Measurements from ENCODE around the gene AUTS2.

AUTS2 gene

DNA sequence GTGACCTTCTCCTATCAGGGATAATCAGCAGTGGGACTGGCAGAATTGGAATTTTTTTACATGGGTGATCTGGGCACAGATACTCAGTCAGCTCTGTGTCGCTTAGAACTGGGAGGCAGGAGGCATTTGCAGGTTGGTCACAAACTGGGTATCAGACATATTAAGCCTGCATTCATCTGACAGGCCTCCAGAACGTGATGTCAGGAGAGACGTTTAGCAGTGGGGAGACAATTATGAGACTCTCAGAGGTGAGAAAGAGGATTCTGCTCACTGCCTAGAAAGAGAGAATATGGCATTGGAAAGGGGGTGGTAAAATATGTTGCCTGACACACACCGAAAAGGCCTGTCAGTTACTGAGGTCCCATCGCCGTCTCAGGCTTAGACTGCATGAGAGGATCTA is 816.1 kb downstream of the AUTS2 start:
- no peak overlapping the region for H3K4me3 ChIP-seq (ENCODE audit: insufficient read depth, low read depth, low read length, poor library complexity, severe bottlenecking)
- H3K4me1 ChIP-seq (ENCODE audit: control insufficient read depth, insufficient read depth, low read length, poor library complexity, severe bottlenecking), result no peaks in the 10 kb centered on the region
- no peaks in the 10 kb centered on the region for H3K36me3 ChIP-seq (ENCODE audit: control insufficient read depth, insufficient read depth, low read length)
- DNase-seq, result no peak
- no peaks in the 10 kb centered on the region for H3K27me3 ChIP-seq (replicated peaks; ENCODE audit: control insufficient read depth, insufficient read depth, low read length, poor library complexity, severe bottlenecking)
- no peak overlapping the region for H3K27ac ChIP-seq (ENCODE audit: insufficient read depth, low read length, poor library complexity, severe bottlenecking)
- H3K9me3 ChIP-seq (ENCODE audit: control insufficient read depth, low read length), result no peaks in the 10 kb centered on the region

DNA sequence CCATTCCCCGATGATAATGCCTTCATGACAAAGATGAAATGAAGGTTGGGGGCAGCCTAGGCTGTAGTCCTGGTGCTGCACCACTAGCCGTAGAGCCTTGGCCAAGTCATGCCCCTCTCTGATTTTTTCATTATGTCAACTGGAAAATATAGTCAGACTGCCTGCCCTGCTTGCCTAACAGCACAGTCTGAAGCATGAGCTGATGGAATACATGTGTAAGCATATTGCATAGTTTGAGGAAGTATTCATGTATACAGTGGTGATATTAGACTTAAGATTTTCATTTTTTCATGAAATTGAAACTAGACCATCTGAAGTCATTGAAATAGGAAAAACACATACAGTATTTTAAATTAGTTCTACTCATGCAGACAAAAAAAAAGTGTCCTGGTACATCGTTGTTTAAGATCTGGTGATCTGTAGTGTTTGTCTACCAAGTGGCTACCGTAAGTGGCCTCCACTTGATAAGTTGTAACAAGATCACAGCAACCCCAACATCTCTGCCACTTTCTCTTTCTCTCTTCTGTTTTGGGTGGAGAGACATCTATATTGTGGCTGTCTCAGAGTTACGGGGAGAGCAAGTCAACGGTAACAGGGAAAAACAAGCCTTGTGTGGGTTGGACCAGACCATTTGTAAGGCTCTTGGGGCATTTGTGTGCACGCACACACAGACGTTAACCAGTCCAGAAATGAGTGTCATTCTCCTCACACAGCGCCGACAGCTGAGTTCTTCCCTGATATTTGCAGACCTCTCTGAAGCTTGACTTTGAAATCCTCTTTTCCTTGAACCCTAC is 817.1 kb downstream of the AUTS2 start:
- no peak overlapping the region for H3K27ac ChIP-seq (ENCODE audit: insufficient read depth, low read length, poor library complexity, severe bottlenecking)
- no peak overlapping the region for H3K4me3 ChIP-seq (ENCODE audit: insufficient read depth, low read depth, low read length, poor library complexity, severe bottlenecking)
- no peak for DNase-seq
- no peaks in the 10 kb centered on the region for H3K36me3 ChIP-seq (ENCODE audit: control insufficient read depth, insufficient read depth, low read length)
- no peaks in the 10 kb centered on the region for H3K4me1 ChIP-seq (ENCODE audit: control insufficient read depth, insufficient read depth, low read length, poor library complexity, severe bottlenecking)
- no peaks in the 10 kb centered on the region for H3K9me3 ChIP-seq (ENCODE audit: control insufficient read depth, low read length)
- no peaks in the 10 kb centered on the region for H3K27me3 ChIP-seq (replicated peaks; ENCODE audit: control insufficient read depth, insufficient read depth, low read length, poor library complexity, severe bottlenecking)

DNA sequence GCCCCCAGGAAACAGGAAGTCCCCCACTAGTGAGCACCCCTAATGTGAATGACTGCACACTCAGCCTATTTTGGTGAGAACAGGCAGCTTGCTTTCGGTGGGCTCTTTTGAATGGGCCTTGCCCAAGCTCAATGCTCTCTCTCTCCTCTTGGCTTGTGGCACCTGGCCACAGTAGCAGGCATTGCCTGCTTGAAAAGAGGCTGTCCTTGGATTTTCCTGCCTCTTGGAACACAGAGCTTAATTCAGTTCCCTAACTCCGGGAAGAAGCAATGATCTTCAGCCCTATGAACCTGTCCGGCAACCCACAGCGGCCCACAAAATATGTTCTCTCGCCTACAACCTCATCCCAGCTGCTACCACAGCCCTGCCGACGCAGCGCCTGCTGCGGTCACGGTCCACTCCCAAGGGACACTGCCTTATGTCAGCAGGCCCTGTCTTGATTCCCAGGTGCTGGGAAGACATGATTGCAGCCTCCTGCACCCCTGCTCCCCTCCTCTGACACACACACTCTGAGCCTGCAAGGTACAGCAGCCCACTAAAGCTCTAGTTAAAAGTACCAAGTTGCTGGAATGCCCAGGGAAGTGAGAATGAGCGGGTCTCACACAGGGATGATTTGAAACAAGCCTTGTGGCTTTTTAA is 818.2 kb downstream of the AUTS2 start:
- Histone ChIP-seq H3K27ac (ENCODE audit: insufficient read depth, low read length, poor library complexity, severe bottlenecking) (no peak overlapping the region), H3K4me3 (ENCODE audit: insufficient read depth, low read depth, low read length, poor library complexity, severe bottlenecking) (no peak overlapping the region), H3K36me3 (ENCODE audit: control insufficient read depth, insufficient read depth, low read length) (no peaks in the 10 kb centered on the region), H3K27me3 (replicated peaks; ENCODE audit: control insufficient read depth, insufficient read depth, low read length, poor library complexity, severe bottlenecking) (no peaks in the 10 kb centered on the region), H3K9me3 (ENCODE audit: control insufficient read depth, low read length) (no peaks in the 10 kb centered on the region), H3K4me1 (ENCODE audit: control insufficient read depth, insufficient read depth, low read length, poor library complexity, severe bottlenecking) (no peaks in the 10 kb centered on the region)
- DNase-seq, result no peak

GRCh38 chr7:70416986-70417655 is 818.8 kb downstream of the AUTS2 start:
- H3K27ac ChIP-seq (ENCODE audit: insufficient read depth, low read length, poor library complexity, severe bottlenecking), result no peak overlapping the region
- DNase-seq, result no peak
- no peaks in the 10 kb centered on the region for H3K9me3 ChIP-seq (ENCODE audit: control insufficient read depth, low read length)
- H3K4me3 ChIP-seq (ENCODE audit: insufficient read depth, low read depth, low read length, poor library complexity, severe bottlenecking), result no peak overlapping the region
- H3K4me1 ChIP-seq (ENCODE audit: control insufficient read depth, insufficient read depth, low read length, poor library complexity, severe bottlenecking), result no peaks in the 10 kb centered on the region
- H3K27me3 ChIP-seq (replicated peaks; ENCODE audit: control insufficient read depth, insufficient read depth, low read length, poor library complexity, severe bottlenecking), result no peaks in the 10 kb centered on the region
- no peaks in the 10 kb centered on the region for H3K36me3 ChIP-seq (ENCODE audit: control insufficient read depth, insufficient read depth, low read length)

DNA sequence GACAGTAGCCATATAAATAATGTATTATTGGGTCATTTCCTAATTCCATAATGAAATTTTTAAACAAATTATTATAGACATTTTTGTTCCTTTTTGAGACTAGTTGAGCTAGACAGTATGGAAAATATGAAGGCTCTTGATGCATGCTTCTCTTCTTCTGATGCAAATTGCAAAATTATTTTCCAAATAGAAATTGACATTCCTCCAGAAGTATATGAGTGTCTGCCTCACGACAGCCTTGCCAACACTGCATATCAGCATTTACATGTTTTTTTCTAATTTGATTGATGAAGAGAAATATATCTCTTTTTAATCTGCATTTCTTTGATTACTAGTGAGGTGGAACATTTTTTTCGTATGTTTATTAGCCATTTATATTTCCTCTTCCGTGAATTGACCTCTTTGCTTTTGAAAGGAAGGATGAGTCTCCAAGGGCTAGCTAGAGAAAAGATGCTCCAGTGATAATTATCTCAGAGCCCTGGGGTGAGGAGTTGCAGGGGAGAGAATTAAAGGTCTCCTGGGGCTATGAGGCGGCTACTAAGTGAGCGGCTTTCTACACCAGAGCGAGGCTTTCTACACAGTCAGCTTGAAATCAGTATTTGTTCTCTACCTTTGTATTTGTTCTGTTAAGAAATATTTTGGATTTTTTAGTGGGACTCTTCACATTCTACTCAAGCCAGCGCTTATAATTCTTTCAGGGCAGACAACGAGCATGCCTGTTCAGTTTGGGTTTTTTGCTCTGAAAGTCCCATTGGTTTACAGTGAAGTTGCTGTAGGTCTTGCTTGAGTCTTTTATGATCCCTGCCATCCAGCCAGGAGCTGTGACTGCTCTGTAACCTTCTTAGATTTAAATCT is 821.5 kb downstream of the AUTS2 start:
- H3K4me1 ChIP-seq (ENCODE audit: control insufficient read depth, insufficient read depth, low read length, poor library complexity, severe bottlenecking), result no peaks in the 10 kb centered on the region
- H3K9me3 ChIP-seq (ENCODE audit: control insufficient read depth, low read length), result no peaks in the 10 kb centered on the region
- H3K27ac ChIP-seq (ENCODE audit: insufficient read depth, low read length, poor library complexity, severe bottlenecking), result no peak overlapping the region
- DNase-seq, result no peak
- no peak overlapping the region for H3K4me3 ChIP-seq (ENCODE audit: insufficient read depth, low read depth, low read length, poor library complexity, severe bottlenecking)
- H3K36me3 ChIP-seq (ENCODE audit: control insufficient read depth, insufficient read depth, low read length), result no peaks in the 10 kb centered on the region
- no peaks in the 10 kb centered on the region for H3K27me3 ChIP-seq (replicated peaks; ENCODE audit: control insufficient read depth, insufficient read depth, low read length, poor library complexity, severe bottlenecking)

DNA sequence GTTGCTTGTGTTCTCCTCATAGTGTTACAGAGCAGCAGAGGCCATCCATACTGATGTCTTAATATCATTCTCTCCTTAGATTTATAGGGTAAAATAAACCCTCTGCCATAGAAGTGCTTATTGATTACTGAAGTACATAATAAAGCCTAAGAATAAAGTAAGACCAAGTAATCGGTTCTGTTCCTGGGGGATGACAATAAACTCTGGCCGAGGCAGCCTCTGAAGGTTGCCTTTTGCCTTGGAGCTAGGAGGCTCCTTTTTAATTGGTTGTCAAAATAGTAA is 822.0 kb downstream of the AUTS2 start:
- DNase-seq, result no peak
- H3K36me3 ChIP-seq (ENCODE audit: control insufficient read depth, insufficient read depth, low read length), result no peaks in the 10 kb centered on the region
- no peaks in the 10 kb centered on the region for H3K9me3 ChIP-seq (ENCODE audit: control insufficient read depth, low read length)
- H3K27me3 ChIP-seq (replicated peaks; ENCODE audit: control insufficient read depth, insufficient read depth, low read length, poor library complexity, severe bottlenecking), result no peaks in the 10 kb centered on the region
- H3K27ac ChIP-seq (ENCODE audit: insufficient read depth, low read length, poor library complexity, severe bottlenecking), result no peak overlapping the region
- H3K4me1 ChIP-seq (ENCODE audit: control insufficient read depth, insufficient read depth, low read length, poor library complexity, severe bottlenecking), result no peaks in the 10 kb centered on the region
- H3K4me3 ChIP-seq (ENCODE audit: insufficient read depth, low read depth, low read length, poor library complexity, severe bottlenecking), result no peak overlapping the region

DNA sequence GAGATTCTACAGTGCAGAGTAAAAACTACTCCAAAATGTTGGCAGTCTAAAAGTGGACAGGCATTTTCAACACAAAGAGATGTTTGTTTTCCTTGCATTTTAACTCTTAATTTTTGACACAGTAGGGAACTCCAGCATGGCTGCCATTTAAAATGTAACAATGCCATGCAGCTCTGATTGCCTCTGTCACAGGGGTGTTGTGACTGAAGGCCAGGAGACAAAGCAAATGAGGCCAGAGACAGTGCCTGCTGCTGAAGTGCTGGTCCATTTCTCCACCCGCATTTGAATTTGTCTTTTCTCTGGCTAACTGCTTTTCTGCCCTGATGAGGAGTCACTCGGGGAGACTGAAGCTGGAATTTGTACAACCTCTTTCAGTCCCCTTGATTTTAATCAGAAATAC is 823.0 kb downstream of the AUTS2 start:
- no peak overlapping the region for H3K27ac ChIP-seq (ENCODE audit: insufficient read depth, low read length, poor library complexity, severe bottlenecking)
- H3K4me1 ChIP-seq (ENCODE audit: control insufficient read depth, insufficient read depth, low read length, poor library complexity, severe bottlenecking), result no peaks in the 10 kb centered on the region
- no peaks in the 10 kb centered on the region for H3K9me3 ChIP-seq (ENCODE audit: control insufficient read depth, low read length)
- no peaks in the 10 kb centered on the region for H3K36me3 ChIP-seq (ENCODE audit: control insufficient read depth, insufficient read depth, low read length)
- no peak for DNase-seq
- no peak overlapping the region for H3K4me3 ChIP-seq (ENCODE audit: insufficient read depth, low read depth, low read length, poor library complexity, severe bottlenecking)
- H3K27me3 ChIP-seq (replicated peaks; ENCODE audit: control insufficient read depth, insufficient read depth, low read length, poor library complexity, severe bottlenecking), result no peaks in the 10 kb centered on the region

- DNase-seq, result no peak
- H3K9me3 ChIP-seq (ENCODE audit: control insufficient read depth, low read length), result no peaks in the 10 kb centered on the region
- no peak overlapping the region for H3K27ac ChIP-seq (ENCODE audit: insufficient read depth, low read length, poor library complexity, severe bottlenecking)
- H3K36me3 ChIP-seq (ENCODE audit: control insufficient read depth, insufficient read depth, low read length), result no peaks in the 10 kb centered on the region
- H3K4me3 ChIP-seq (ENCODE audit: insufficient read depth, low read depth, low read length, poor library complexity, severe bottlenecking), result no peak overlapping the region
- no peaks in the 10 kb centered on the region for H3K27me3 ChIP-seq (replicated peaks; ENCODE audit: control insufficient read depth, insufficient read depth, low read length, poor library complexity, severe bottlenecking)
- no peaks in the 10 kb centered on the region for H3K4me1 ChIP-seq (ENCODE audit: control insufficient read depth, insufficient read depth, low read length, poor library complexity, severe bottlenecking)
These were observed 828.1 kb downstream of the AUTS2 start for GRCh38 chr7:70426249-70426880.

DNA sequence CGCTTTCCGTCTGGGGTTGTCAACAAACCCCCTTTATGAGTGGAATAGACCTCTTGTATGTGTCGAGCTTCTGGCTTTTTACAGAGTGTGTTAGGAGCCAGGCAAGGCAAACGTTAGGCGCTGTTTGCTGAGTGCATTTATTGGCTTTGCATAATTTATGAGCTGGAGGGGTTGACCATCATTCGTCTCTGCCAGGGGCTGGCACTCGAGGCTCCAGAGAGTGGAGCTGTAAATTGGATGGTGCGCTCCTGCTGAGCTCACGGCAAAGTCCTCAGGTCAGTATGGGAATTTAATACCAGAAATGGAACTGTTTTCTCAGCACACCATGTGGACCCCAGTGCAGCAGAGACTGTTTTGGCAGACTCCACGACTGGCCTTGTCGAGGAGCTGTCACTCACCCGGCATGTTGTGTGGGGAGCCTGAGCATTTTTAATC is 834.3 kb downstream of the AUTS2 start:
- no peak for DNase-seq
- Histone ChIP-seq H3K27ac (ENCODE audit: insufficient read depth, low read length, poor library complexity, severe bottlenecking) (no peak overlapping the region), H3K4me3 (ENCODE audit: insufficient read depth, low read depth, low read length, poor library complexity, severe bottlenecking) (no peak overlapping the region), H3K27me3 (replicated peaks; ENCODE audit: control insufficient read depth, insufficient read depth, low read length, poor library complexity, severe bottlenecking) (no peaks in the 10 kb centered on the region), H3K4me1 (ENCODE audit: control insufficient read depth, insufficient read depth, low read length, poor library complexity, severe bottlenecking) (no peaks in the 10 kb centered on the region), H3K36me3 (ENCODE audit: control insufficient read depth, insufficient read depth, low read length) (no peaks in the 10 kb centered on the region), H3K9me3 (ENCODE audit: control insufficient read depth, low read length) (no peaks in the 10 kb centered on the region)
